GM19395 (cell line): ENCODE results near the gene COL25A1.

Experiments used
- ATAC-seq: cut with Tn5 transposase; IDR thresholded peaks from one replicate; pipeline ENCODE4 v1.9.1; 2021; ENCODE audit warnings: mild to moderate bottlenecking, moderate library complexity; ENCODE audit not compliant: unreplicated experiment

The COL25A1 gene

DNA sequence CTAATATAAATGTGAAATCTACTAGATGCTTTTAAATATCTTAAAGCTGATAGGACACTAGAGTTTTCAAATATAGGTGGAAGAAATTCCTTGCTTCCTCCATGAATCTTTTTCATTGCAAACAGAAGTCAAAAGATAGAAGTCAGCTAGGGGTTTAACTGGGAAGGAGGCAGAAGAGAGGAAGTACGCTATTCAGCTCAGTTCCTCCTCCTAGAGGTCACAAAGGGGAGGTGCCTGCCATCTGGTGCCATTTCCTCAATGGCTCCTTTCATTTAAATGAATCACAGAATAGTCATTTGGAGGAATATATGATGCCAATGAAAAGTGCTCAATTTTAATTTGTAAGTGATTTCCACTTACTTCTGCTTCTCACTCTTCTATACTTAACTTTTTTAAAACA is 8.5 kb downstream of the COL25A1 start:
- ATAC-seq: peak; percentile 97

DNA sequence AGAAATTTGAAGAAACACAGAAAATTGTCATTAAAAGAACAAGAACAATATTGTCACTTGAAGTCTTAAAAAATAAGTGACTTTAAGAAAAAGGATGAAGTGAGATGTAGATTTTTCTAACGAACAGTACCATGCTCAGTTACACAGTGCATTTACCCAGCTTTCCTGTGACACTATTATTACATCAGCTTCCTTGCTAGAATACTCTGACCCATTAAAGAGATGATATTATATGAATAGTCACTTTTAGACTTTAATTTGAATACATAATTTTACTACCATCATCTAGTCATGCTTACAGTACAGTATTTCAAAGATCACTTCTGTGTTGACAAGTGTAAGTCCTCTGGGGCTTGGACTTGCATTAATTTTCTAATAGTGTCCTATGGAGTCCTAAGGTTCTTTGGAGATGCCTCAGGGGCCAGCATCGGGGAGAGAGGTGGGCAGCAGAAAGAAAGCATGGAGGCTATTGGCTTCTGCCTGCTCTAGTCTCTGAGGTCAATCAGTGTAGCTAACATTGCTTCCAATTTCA is 10.7 kb downstream of the COL25A1 start:
- ATAC-seq: no peak

DNA sequence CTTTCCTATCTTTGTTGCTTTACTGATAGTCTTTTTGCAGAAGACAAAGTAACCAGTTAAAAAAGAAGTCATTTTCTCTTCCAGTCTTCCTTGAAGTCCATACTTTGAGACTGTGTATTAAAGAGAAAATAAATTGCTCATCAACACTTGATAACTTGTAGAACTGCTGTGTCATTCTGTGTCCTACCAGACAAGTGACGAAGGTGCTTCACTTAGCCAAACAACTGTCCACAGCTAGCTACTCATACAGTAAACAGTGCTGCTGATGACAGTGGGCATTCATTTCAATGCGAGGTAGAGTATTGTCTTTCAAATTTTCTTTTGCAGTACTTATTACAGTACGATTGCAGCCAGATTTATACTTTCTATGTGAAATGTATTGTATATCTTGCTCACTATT is 11.5 kb downstream of the COL25A1 start:
- no peak for ATAC-seq

DNA sequence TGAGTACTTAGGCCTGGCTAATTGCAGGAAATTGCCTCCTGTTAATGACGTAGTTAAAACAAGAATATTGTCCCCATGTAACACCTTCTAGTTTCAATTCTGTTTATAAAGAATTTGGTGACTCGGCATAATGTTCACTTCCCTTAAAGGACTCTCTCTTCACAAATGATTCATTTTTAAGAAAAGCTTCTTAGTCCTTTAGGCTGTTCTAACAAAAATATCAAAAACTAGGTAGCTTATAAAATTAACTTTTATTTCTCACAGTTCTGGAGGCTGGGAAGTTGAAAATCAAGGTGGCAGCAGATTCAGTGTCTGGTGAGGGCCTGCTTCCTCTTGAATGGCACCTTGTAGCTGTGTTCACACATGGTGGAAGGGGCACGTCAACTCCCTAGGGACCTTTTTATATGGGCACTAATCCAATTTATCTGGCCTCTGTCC is 23.8 kb downstream of the COL25A1 start:
- peak; percentile 87 for ATAC-seq

DNA sequence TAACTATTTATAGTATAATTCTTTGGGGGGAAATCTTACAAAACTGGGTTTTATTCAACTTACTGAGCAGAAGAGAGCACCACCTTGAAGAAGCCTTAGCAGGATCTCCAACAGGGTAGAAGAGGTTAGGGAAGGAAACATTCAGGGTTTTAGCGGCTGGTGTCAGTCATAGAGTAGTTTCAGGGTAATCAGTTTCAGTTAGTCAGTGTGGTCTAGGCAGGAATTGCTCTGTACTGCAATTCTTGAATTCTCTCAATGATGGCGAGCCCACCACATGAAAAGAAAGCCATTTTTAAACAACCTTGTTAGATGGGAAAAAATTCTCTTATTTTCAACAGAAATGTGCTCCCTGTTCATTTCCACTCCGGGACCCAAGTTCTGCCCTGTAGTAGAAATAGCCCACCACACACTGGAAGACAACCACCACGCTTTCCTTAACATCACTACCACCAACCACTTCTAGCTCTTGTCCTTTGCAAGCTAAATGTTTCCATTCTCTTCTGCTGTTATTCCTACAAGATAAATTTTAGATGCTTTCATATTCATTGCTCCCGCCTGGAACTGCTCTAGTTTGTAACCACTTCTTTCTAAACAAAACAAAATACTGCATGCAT is 25.9 kb downstream of the COL25A1 start:
- ATAC-seq: peak; percentile 90

DNA sequence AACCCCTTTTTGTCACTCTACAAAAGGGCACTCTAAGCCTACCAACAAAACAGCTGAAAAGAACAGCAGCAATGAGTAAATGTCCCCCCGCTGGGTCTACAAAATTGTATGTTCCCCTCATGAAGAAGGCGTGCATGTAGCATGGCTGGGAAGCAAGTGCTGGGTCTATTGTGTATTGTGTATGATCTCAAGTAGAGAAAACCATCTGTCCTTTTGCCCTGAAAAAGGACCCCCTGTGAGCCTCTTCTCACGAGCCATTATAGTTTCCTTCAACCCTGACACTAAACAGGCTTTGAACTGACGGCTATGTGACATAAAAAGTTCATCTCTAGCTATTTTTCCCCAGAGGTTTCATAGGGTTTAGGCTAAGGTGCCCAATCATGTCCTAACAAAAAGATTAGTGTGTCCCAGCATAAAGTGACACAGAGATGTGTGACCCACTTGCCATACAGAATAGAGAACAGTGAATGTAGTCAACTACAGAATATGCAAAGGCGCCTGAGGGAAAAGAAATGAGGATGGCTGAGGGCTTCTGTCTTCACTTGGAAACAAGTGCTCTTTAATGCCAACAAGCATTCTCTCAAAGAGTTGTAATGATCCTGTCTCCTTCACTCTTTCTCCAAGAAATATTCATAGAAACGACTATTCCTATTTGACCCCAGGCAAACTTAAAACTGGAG is 27.3 kb downstream of the COL25A1 start:
- no peak for ATAC-seq

DNA sequence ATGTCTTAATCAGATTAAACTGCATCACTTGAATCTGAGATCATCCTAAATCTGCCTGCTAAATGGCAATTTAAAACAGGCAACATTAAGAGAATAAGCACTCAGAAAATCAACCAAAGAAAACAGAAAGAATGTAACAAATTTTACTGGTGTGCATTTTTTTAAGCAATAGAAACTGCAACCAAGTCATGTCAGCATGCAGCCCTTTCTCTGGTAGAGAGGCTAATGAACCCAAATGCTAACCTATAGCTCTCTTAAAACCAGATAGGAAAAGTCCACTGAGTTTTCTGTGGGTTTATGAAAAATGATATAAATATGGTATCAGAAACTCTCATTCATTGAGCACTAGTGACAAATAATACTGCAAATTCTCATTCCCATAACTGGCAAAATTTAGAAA is 35.6 kb downstream of the COL25A1 start:
- ATAC-seq: no peak

DNA sequence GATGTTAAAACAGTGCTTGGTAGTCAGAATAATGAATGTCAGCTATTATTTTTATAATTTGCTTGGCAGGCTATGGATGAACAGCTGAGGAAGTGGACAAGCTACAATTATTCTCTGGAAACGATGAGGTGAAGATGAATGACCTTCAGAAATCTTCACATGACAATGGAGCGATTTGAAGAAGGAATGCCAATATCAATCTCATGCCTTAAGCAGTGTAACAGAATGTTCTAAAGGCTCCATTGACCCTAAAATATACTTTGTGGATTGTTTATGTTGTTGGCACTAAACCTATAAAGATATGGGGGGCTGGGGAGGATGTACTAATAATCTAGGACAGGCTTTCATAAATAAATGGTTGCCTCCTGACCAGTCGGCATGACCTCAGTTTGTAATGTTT is 36.2 kb downstream of the COL25A1 start:
- ATAC-seq: no peak

DNA sequence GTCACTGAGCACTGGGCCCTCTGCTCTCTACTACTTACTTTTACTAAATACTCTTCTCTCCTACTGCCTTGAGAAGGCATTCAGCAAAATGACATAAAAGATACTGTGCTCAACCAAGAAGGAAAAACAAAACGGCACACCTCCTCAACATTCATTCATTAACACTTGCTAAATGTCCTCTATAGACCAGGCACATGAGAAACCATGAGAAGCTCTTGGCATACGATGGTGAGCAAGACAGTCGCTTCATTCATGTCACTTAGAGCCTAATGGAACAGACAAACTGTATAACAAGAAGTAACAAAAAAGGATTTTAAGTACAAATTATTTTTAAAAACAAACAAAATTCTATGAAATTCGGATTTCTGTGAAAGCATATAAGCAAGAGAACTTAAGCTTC is 38.7 kb downstream of the COL25A1 start:
- no peak for ATAC-seq

DNA sequence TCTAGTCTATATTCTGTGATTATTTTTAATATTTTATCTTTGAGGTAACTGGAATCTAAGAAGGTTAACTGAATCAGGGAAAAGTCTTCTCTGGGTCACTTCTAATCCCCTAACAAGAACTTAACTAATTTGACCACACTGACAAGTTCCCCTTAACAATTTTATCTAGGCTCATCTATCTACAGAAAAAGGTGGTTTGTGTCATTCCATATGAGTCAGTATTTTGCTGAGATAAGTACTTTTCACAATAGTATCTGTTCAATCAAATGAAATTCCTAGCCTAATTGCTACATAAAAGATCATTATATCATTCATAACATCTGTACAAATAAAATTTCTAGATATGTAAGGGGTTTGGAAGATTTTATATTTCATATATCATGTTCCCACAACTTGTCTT is 45.6 kb downstream of the COL25A1 start:
- no peak for ATAC-seq

DNA sequence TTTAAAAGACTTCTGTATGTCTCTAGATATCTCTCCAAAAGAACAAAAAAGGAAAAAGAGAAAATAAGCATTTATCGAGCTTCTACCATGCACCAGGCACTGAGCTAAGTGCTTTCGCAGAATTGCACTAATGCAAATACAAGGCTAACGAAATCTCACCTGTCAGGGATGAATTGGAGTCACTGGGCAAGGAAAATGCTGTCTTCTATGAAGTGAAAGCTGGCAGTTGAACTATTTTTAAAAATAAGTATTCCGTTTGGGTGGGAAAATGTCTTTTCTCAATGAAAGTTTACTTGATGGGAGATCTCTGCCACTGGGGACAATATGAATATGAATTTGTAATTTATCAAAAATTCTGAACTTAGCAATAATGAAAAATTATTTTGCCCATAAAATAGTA is 47.6 kb downstream of the COL25A1 start:
- no peak for ATAC-seq

DNA sequence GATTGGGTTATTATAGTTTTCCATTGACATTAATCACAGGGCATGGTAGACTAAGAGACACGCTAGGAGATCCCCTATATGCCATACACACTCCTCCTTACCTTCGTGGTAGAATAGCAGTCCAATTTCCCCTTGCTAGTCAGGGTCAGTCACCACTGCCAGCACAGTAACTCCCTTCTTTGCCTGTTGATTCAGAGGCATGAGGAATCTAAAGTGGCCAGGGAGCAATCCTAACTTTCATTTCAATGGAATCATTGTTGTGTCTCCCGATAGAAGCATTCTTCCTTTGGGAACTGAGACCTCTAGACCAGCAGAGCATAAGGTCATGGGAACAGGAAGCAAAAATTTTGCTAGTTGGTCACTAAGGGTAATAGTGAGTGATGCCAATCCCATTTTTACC is 51.1 kb downstream of the COL25A1 start:
- no peak for ATAC-seq

DNA sequence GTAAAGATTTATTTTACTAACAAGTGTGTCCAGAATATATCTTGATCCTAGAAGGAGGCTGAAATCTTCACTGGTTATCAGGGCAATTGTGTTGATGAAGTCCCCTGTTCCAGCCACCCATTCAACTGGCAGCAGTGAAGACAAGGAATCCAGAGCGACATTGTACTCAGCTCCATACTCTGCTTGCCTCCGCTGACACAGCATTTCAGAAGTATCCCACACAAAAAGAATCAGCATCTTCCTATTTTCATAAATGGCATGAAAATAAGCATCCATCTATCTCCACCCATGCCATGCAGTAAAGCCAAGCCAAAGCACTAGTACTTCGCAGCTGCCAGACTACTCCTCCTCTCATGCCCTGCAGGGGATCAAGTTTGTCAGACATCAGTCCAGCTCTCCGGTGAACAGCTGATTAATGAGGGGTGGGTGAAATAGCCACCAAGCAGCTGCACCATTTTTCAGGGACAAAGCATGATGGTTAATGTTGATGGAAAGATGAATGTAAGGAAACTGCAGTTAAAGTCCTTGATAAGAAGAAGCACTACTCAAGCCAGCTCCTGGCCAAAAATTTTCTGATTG is 54.0 kb downstream of the COL25A1 start:
- no peak for ATAC-seq

DNA sequence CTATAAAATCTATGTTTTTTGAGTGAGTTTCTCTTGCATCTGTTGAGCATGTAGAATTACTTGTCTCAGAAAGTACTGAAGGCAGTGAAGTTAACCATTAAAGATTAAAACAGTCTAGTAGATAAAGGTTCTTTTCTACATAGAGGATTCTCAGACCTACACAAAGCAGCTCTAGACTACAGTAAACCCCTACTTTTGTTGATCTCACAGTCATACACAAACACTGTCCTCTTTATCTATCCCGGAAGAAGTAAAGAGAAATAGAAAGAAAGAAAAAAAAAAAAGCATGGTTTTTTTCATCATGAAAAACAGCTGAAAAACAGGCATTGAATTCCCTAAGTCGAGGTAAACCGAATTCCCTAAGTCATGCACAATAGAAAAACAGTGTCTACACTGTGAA is 58.6 kb downstream of the COL25A1 start:
- ATAC-seq: no peak

DNA sequence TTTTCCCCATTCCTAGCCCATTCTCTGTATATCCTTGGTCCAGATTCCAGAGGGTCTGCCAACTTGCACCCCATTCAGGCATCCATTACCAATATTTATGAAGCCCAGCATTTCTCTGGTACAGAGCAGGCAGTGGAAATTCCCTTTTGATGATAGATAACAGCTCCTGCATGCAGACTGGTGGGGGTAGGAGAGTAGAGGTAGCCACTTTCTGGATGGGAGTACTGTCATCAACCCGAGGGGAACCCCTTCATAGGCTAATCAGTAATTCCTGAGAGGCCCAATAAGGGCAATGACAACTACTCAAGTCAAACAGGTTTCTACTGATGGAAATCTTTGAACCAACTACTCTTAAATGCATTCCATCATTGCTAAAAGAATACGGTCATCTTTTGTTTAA is 63.7 kb downstream of the COL25A1 start:
- ATAC-seq: no peak

DNA sequence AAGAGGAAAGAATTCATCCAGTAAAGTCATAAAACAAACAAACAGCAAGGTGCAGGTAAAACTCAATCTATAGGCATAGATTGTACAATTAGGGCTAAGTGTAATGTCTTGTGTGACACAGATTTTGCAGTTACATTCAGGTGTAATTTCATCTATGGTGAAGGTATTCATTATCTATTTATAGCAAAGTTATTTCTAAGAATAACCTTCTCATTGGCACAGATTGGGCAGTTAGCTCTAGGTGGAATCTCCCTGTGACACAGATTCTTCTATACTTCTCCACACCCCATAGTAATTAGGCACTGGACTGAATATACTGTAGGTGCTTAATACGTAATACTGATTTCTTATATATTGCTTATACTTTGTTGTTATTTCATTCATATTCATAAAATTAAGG is 66.8 kb downstream of the COL25A1 start:
- ATAC-seq: no peak

DNA sequence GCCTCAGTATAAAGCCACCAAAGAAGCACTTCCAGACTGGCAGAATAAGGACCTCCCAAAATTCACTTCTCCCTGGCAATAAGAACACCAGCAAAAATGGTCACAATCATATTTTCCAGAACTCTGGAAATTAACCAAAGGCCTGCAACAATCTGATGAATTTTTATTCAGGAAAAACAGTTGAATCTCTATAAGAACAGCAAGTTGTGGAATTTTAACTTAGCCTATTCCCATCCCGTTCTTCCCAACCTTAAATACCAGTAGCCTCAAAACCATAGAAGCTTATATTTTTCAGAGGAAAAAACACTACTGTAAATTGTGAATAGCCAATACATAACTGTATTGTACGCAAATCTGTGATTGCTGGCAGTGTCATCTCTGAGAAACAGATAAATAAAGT is 67.9 kb downstream of the COL25A1 start:
- no peak for ATAC-seq

DNA sequence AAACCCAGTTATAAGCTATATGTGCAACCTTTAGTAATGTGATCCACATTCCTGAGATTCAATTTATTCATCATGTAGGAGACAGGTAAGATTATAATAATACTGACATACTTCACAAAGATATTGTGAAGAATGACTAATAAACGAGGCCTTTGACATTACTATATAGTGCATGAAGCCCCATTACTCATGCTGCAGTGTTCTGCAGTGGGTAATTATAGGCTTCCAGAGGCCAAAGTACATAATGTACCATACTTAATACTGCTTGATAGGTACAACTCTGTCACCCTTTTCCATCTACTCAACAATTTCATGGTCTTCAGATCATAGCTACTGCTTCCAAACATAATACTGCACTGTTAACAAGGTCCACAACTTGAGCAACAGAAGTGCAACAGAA is 68.9 kb downstream of the COL25A1 start:
- ATAC-seq: no peak

DNA sequence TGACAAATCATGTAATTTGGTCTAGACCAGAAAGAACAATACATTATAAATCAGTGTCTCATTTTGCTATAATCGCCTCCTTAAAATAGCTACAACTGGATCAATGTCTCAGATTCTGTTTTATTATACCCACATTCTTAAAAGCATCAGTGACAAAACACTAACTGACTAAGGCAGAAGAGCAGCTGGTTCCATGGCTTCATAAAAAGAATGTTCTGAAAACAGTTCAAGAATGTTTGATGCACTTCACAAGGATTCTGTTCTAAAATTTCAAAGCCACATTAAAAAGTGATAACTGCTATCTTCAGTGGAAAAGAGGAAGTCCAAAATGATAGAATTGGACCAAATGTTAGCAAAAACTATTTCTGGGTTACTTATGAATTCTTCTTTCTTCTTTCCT is 69.8 kb downstream of the COL25A1 start:
- no peak for ATAC-seq

DNA sequence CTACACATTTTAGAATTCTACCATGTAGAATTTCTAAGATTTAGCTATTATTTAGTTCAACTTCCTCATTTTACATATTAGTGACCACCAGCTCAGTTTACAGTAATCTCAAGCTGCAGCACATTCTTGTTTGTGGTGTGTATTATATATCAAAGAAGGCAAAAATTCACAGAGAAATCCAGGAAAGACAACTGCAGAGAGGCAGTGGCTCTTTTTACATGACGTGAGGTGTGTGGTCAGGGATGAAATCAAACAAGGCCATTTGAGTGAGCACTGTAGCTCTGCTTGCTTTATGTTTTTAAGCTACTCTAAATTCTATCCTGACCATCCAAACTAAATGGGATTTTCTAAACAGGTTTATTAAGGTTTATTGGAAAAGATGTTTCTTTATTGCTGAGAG is 71.1 kb downstream of the COL25A1 start:
- no peak for ATAC-seq

DNA sequence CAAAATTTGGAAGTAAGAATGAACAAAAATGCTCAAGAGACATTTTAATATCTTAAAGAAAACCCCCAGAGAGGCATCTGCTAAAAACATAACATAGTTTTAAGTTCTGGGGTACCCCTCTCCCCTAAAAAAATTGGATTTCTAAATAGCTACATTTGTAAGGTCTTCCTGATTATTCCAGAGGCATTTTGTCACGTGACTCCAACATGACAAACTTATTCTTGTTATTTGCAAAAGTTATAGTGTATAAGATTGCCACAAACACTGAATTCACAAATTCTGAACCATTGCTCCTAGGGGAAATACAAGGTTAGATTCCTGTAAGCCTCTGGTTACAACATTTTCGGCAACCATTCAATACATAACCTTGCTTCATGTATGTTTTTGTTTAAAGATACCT is 73.4 kb downstream of the COL25A1 start:
- no peak for ATAC-seq

DNA sequence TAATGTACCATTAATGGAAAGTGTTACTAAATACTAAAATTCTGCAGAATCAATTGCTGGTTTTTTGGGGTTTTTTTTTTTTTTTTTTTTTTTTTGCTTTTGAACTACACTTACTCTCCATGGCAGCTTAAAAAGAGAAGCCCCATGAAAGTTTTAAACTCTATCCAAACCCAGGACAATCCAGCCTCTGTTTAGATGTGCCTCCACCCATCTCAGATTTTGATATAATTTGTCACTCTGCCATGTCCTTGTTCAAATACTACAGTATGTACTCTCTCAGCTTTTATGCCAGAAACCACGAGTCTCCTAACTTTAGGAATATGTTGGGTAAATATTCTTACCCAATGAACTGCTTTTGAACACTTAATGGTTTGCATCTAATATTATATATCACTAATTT is 84.2 kb downstream of the COL25A1 start:
- no peak for ATAC-seq
